SIG-M5 treated with dmso at 0.1 percent for 504 hours (cell line): ENCODE measurements around the gene CYBRD1.

ENCODE experiments used
- DNase-seq: peaks from one replicate; lab custom pipeline; 2025; ENCODE audit not compliant: unreplicated experiment; lab: John Stamatoyannopoulos, UW

Gene CYBRD1

DNA sequence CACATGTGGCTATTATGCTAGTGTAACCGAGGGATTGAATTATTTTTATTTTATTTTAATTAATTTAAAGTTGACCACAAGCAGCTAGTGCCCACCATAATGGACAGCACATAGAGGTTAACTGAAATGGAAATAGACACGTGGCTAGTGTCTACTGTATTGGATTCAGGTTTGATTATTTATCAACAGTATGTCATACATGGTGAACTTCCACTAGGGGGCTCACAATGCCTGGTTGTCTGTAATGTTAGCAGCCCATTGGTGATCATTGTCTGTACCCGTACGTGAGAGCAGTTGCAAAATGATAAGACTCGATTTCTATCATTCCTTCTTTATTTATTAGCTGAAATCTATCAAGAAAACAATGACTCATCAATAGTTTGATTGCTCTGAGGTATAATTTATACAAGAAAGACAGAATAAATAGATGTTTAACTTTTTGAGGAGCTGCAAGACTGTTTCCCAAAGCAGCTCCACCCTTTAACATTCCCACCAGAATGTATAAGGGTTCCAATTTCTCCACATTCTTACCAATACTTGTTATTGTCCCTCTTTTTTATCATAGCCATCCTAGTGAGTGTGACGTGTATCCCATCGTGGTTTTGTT, 76.5 kb downstream of the CYBRD1 start:
- DNase-seq: peak; percentile 86

DNA sequence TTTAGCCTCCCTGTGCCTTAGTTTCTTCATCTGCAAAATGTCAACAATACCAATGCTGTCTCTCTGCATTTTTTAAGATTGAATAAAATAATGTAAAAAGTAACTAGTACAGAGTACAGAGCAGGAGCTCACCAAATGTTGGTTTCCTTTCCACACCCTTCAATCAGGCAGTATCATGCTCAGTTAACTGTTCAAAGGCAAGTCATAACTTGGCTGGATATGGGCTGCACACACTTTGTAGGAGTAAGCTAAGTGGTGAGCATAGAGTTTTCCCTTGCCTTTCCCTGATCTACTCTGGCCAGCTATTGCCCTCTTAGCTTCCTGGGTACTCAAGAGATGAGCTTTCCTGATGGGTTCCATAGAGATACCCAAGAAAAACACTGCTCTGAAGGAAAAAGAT, 77.9 kb downstream of the CYBRD1 start:
- DNase-seq: no peak

DNA sequence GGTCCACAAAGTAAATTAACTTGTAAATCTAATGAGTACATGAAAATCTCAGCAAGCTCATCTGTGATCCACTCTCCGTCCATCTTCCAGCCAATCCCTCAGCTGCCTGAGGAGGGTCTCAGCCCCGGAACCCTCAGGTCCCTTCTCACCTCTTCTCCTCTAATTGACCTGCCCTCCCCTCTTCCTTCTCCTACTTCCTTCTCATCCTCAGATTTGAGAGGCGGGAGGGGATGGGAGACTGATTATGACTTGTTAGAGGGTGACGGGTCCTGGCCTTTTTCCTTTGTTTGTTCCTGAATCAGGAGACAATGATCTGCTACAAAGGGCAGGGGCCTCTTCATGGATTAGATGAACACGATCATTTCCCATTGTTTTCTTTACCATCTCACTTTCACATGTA, 80.1 kb downstream of the CYBRD1 start:
- no peak for DNase-seq
